ENCODE results near the gene MAP4K4. TPM values are rescaled to one million over a fixed set of nuclear protein-coding genes. Genes with fewer than 3 reads are reported as not detected.

The MAP4K4 gene
- total RNA-seq, 2 experiments from 2014 or later: 67.2 to 181 TPM

GRCh38 chr2:101758001-101758400 lies 60.5 kb downstream of the MAP4K4 start:
- Histone ChIP-seq H3K79me2 (ENCODE audit: insufficient read depth, low read depth, low read length) (peaks cover 90% of the 10 kb centered on the region), H3K27ac (ENCODE audit: low read depth, low read length, poor library complexity, severe bottlenecking) (no peak overlapping the region), H3K4me1 (ENCODE audit: insufficient read depth, low read length, poor library complexity, severe bottlenecking) (peaks cover 60% of the 10 kb centered on the region), H4K20me1 (ENCODE audit: insufficient read depth, low read length) (peaks cover 19% of the 10 kb centered on the region; the same call in 1 of the 2 replicates), H3K4me2 (ENCODE audit: low read length) (peak overlapping the region; percentile 21; the same call in 1 of the 2 replicates), H2AFZ (ENCODE audit: low read length) (no peak overlapping the region), H3K4me3 (ENCODE audit: low read depth, low read length, poor library complexity, severe bottlenecking) (no peak overlapping the region), H3K9me3 (ENCODE audit: low read length) (no peaks in the 10 kb centered on the region), H3K9me2 (ENCODE audit: insufficient read depth, low read length) (no peaks in the 10 kb centered on the region), H3K36me3 (ENCODE audit: insufficient read depth, low read length) (peaks cover 5% of the 10 kb centered on the region; the same call in 1 of the 2 replicates)
- intact Hi-C loops (cut with micrococcal nuclease; ENCODE audit: unreplicated experiment): loop anchor here (5.0 kb wide), 1 partner anchor 64 kb away; no protein-coding TSS in a partner anchor
- no peak for TF ChIP-seq CTCF (conservative IDR thresholded peaks at IDR 0.05; ENCODE audit: low read length)
- TF ChIP-seq EZH2phosphoT487 (IDR thresholded peaks at IDR 0.05; ENCODE audit: borderline replicate concordance, low read depth, low read length): no peak
- BruUV-seq (replicated peaks): no TSS peak
- ChIA-PET CTCF (ENCODE audit: unreplicated experiment) (no interaction called here), POLR2A (interaction anchor here (0.8 to 1.6 kb wide), 4 partner anchors 9 to 49 kb away, joined by 3 to 5 read pairs (median 3); no protein-coding TSS in a partner anchor)
- DNase-seq (ENCODE audit: low spot score): no peak

DNA sequence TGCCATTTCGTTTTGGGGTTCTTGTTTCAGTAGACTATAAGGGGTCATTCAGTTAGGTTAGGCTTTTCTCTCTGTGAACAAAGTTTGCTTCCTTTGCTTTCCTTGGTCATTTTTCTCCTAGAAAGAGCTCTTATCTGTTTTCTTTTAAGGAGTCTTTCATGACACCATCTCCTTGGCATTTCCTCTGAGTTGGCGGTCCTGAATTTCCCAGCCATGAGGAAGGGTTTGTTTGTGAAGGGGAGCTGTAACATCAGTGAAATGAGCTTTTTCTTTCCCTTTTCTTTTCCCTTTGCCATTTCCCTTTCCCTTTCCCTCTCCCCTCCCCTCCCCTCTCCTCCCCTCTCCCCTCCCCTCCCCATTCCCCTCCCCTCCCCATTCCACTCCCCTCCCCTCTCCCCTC lies 61.7 kb downstream of the MAP4K4 start:
- no TSS peak for BruUV-seq (replicated peaks)
- H3K9me2 ChIP-seq (ENCODE audit: insufficient read depth, low read length): no peaks in the 10 kb centered on the region
- no peak overlapping the region for H2AFZ ChIP-seq (ENCODE audit: low read length)
- H3K4me2 ChIP-seq (ENCODE audit: low read length): no peak overlapping the region
- H3K27ac ChIP-seq (ENCODE audit: low read depth, low read length, poor library complexity, severe bottlenecking): no peak overlapping the region
- CTCF ChIA-PET (ENCODE audit: unreplicated experiment): no interaction called here
- H3K36me3 ChIP-seq (ENCODE audit: insufficient read depth, low read length): peaks cover 5% of the 10 kb centered on the region; the same call in 1 of the 2 replicates
- H3K4me1 ChIP-seq (ENCODE audit: insufficient read depth, low read length, poor library complexity, severe bottlenecking): peaks cover 53% of the 10 kb centered on the region
- no peak for TF ChIP-seq EZH2phosphoT487 (IDR thresholded peaks at IDR 0.05; ENCODE audit: borderline replicate concordance, low read depth, low read length)
- no peak for TF ChIP-seq CTCF (conservative IDR thresholded peaks at IDR 0.05; ENCODE audit: low read length)
- intact Hi-C loops (cut with micrococcal nuclease; ENCODE audit: unreplicated experiment): loop anchor here (5.0 kb wide), 1 partner anchor 63 kb away; no protein-coding TSS in a partner anchor
- POLR2A ChIA-PET: interaction anchor here (0.5 to 1.6 kb wide), 4 partner anchors 9 to 42 kb away, joined by 3 to 4 read pairs (median 3); no protein-coding TSS in a partner anchor
- peaks cover 90% of the 10 kb centered on the region for H3K79me2 ChIP-seq (ENCODE audit: insufficient read depth, low read depth, low read length)
- no peak overlapping the region for H3K4me3 ChIP-seq (ENCODE audit: low read depth, low read length, poor library complexity, severe bottlenecking)
- 0 out of 2 replicates have a peak, but pooled peaks cover 22% of the 10 kb centered on the region for H4K20me1 ChIP-seq (ENCODE audit: insufficient read depth, low read length)
- no peak for DNase-seq (ENCODE audit: low spot score)
- no peaks in the 10 kb centered on the region for H3K9me3 ChIP-seq (ENCODE audit: low read length)

DNA sequence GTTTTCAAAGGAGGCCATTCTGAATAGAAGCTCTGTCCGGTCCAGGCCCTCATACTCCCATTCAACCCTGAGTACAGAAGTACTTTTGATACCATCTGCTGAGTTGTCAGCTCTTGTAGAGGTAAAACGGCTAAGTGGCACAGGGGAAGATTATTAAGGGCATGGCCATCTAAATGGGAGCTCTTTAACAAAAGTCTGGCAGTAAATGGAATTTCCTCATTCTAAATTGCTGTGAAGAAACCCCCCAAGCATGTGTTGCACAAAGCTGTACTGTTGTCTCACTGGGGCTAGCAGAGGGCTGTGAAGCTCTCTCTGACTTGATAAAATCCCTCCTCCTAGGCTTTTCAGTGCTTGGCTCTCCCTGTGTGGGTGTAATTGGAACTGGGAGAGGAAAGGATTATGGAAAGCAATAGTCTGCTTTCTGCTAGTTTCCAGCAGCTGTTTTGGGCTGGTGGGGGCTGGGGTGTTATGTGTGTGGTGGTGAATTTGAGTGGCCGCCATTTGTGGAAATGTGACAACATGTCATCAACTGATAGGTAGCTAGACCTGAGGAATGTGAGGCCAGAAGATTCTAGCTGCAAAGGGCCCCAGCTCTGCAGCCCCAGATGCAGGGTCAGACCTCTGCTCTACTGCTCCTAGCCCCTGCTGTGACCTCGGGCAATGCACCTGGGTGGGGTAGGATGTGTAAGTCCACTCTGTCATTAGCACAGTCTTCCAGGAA lies 65.1 kb downstream of the MAP4K4 start:
- Histone ChIP-seq H3K79me2 (ENCODE audit: insufficient read depth, low read depth, low read length) (peaks cover 91% of the 10 kb centered on the region), H3K4me2 (ENCODE audit: low read length) (no peak overlapping the region; the same call in 1 of the 2 replicates), H2AFZ (ENCODE audit: low read length) (no peak overlapping the region), H3K36me3 (ENCODE audit: insufficient read depth, low read length) (peaks cover 5% of the 10 kb centered on the region; the same call in 1 of the 2 replicates), H3K9me3 (ENCODE audit: low read length) (no peaks in the 10 kb centered on the region), H3K27ac (ENCODE audit: low read depth, low read length, poor library complexity, severe bottlenecking) (no peak overlapping the region), H3K4me1 (ENCODE audit: insufficient read depth, low read length, poor library complexity, severe bottlenecking) (peaks cover 37% of the 10 kb centered on the region), H3K9me2 (ENCODE audit: insufficient read depth, low read length) (no peaks in the 10 kb centered on the region), H3K4me3 (ENCODE audit: low read depth, low read length, poor library complexity, severe bottlenecking) (no peak overlapping the region), H4K20me1 (ENCODE audit: insufficient read depth, low read length) (peaks cover 36% of the 10 kb centered on the region)
- no peak for DNase-seq (ENCODE audit: low spot score)
- intact Hi-C loops (cut with micrococcal nuclease; ENCODE audit: unreplicated experiment): no loop called here
- POLR2A ChIA-PET: interaction anchor here (0.8 to 1.4 kb wide), 2 partner anchors 17 to 63 kb away, joined by 3 to 4 read pairs; no protein-coding TSS in a partner anchor
- no TSS peak for BruUV-seq (replicated peaks)
- TF ChIP-seq CTCF (conservative IDR thresholded peaks at IDR 0.05; ENCODE audit: low read length): no peak
- no peak for TF ChIP-seq EZH2phosphoT487 (IDR thresholded peaks at IDR 0.05; ENCODE audit: borderline replicate concordance, low read depth, low read length)
- CTCF ChIA-PET (ENCODE audit: unreplicated experiment): no interaction called here
